ENCODE measurements around the gene NPTX1.

The NPTX1 gene

GRCh38 chr17:80482058-80482318, 5.6 kb upstream of the NPTX1 start:
- TF ChIP-seq L3MBTL2 (conservative IDR thresholded peaks at IDR 0.05), result no peak
- ChIA-PET CTCF (interaction anchor here (0.6 to 0.7 kb wide), 2 partner anchors 13 to 94 kb away, joined by 3 to 5 read pairs; no protein-coding TSS in a partner anchor), POLR2A (interaction anchor here (1.8 kb wide), 1 partner anchor 27 kb away, joined by 6 read pairs; no protein-coding TSS in a partner anchor)
- no peak for DNase-seq (ENCODE audit: extremely low spot score)

- DNase-seq (ENCODE audit: extremely low spot score), result no peak
- ChIA-PET CTCF (interaction anchor here (0.7 kb wide), 1 partner anchor 94 kb away, joined by 3 read pairs; no protein-coding TSS in a partner anchor), POLR2A (interaction anchor here (1.8 kb wide), 1 partner anchor 27 kb away, joined by 6 read pairs; no protein-coding TSS in a partner anchor)
- TF ChIP-seq FOXM1 (IDR thresholded peaks at IDR 0.05; ENCODE audit: borderline replicate concordance), result no peak
- TF ChIP-seq NFRKB (IDR thresholded peaks at IDR 0.05), result no peak
- no peak for TF ChIP-seq ELF4 (IDR thresholded peaks at IDR 0.05)
- TF ChIP-seq SUZ12 (IDR thresholded peaks at IDR 0.05), result no peak
- TF ChIP-seq BHLHE40 (IDR thresholded peaks at IDR 0.05; ENCODE audit: borderline replicate concordance), result no peak
- TF ChIP-seq L3MBTL2 (conservative IDR thresholded peaks at IDR 0.05), result no peak
- no peak for TF ChIP-seq HDGF (IDR thresholded peaks at IDR 0.05; ENCODE audit: borderline replicate concordance)
- no peak for TF ChIP-seq TARDBP (IDR thresholded peaks at IDR 0.05)
- TF ChIP-seq CTBP1 (IDR thresholded peaks at IDR 0.05; ENCODE audit: borderline replicate concordance), result no peak
- TF ChIP-seq PKNOX1 (IDR thresholded peaks at IDR 0.05), result no peak
- TF ChIP-seq SP1 (IDR thresholded peaks at IDR 0.05), result no peak
- TF ChIP-seq ARNT (IDR thresholded peaks at IDR 0.05), result no peak
- TF ChIP-seq FOXK2 (IDR thresholded peaks at IDR 0.05), result no peak
- TF ChIP-seq FOXA1 (IDR thresholded peaks at IDR 0.05), result no peak
- no peak for TF ChIP-seq LEF1 (IDR thresholded peaks at IDR 0.05; ENCODE audit: borderline replicate concordance)
- no peak for TF ChIP-seq ZNF384 (IDR thresholded peaks at IDR 0.05)
Observed at GRCh38 chr17:80481284-80482057, 5.1 kb upstream of the NPTX1 start.

GRCh38 chr17:80480248-80480647, 3.8 kb upstream of the NPTX1 start:
- TF ChIP-seq FOXM1 (IDR thresholded peaks at IDR 0.05; ENCODE audit: borderline replicate concordance), result no peak
- TF ChIP-seq PKNOX1 (IDR thresholded peaks at IDR 0.05), result no peak
- no peak for TF ChIP-seq NFRKB (IDR thresholded peaks at IDR 0.05)
- no peak for TF ChIP-seq L3MBTL2 (conservative IDR thresholded peaks at IDR 0.05)
- no peak for TF ChIP-seq LEF1 (IDR thresholded peaks at IDR 0.05; ENCODE audit: borderline replicate concordance)
- TF ChIP-seq ELF4 (IDR thresholded peaks at IDR 0.05), result no peak
- ChIA-PET POLR2A (interaction anchor here (1.1 to 1.8 kb wide), 2 partner anchors 26 kb away, joined by 3 to 6 read pairs; no protein-coding TSS in a partner anchor), CTCF (no interaction called here)
- DNase-seq (ENCODE audit: extremely low spot score), result no peak

GRCh38 chr17:80479246-80479566, 2.8 kb upstream of the NPTX1 start:
- POLR2A ChIA-PET, result interaction anchor here (1.1 kb wide), 1 partner anchor 25 kb away, joined by 3 read pairs; no protein-coding TSS in a partner anchor
- no peak for DNase-seq (ENCODE audit: extremely low spot score)
- CTCF ChIA-PET, result no interaction called here
- no peak for TF ChIP-seq FOXM1 (IDR thresholded peaks at IDR 0.05; ENCODE audit: borderline replicate concordance)
- TF ChIP-seq ARNT (IDR thresholded peaks at IDR 0.05), result no peak
- TF ChIP-seq SP1 (IDR thresholded peaks at IDR 0.05), result no peak
- TF ChIP-seq PKNOX1 (IDR thresholded peaks at IDR 0.05), result no peak
- TF ChIP-seq TARDBP (IDR thresholded peaks at IDR 0.05), result no peak
- no peak for TF ChIP-seq L3MBTL2 (conservative IDR thresholded peaks at IDR 0.05)
- TF ChIP-seq FOXA1 (IDR thresholded peaks at IDR 0.05), result no peak
- TF ChIP-seq BHLHE40 (IDR thresholded peaks at IDR 0.05; ENCODE audit: borderline replicate concordance), result no peak
- TF ChIP-seq NFRKB (IDR thresholded peaks at IDR 0.05), result no peak
- no peak for TF ChIP-seq LEF1 (IDR thresholded peaks at IDR 0.05; ENCODE audit: borderline replicate concordance)
- no peak for TF ChIP-seq ELF4 (IDR thresholded peaks at IDR 0.05)
- no peak for TF ChIP-seq ZNF384 (IDR thresholded peaks at IDR 0.05)
- no peak for TF ChIP-seq CTBP1 (IDR thresholded peaks at IDR 0.05; ENCODE audit: borderline replicate concordance)
- TF ChIP-seq FOXK2 (IDR thresholded peaks at IDR 0.05), result no peak

- ChIA-PET POLR2A (no interaction called here), CTCF (interaction anchor here (0.6 kb wide), 1 partner anchor 420 kb away, joined by 4 read pairs; no protein-coding TSS in a partner anchor)
- no peak for TF ChIP-seq ZNF384 (IDR thresholded peaks at IDR 0.05)
- no peak for TF ChIP-seq ELF4 (IDR thresholded peaks at IDR 0.05)
- TF ChIP-seq BHLHE40 (IDR thresholded peaks at IDR 0.05; ENCODE audit: borderline replicate concordance), result no peak
- TF ChIP-seq LEF1 (IDR thresholded peaks at IDR 0.05; ENCODE audit: borderline replicate concordance), result no peak
- TF ChIP-seq FOXK2 (IDR thresholded peaks at IDR 0.05), result no peak
- no peak for TF ChIP-seq ARNT (IDR thresholded peaks at IDR 0.05)
- no peak for TF ChIP-seq SP1 (IDR thresholded peaks at IDR 0.05)
- no peak for TF ChIP-seq CTBP1 (IDR thresholded peaks at IDR 0.05; ENCODE audit: borderline replicate concordance)
- no peak for TF ChIP-seq SUZ12 (IDR thresholded peaks at IDR 0.05)
- no peak for TF ChIP-seq L3MBTL2 (conservative IDR thresholded peaks at IDR 0.05)
- DNase-seq (ENCODE audit: extremely low spot score), result no peak
Observed at GRCh38 chr17:80478487-80479245, 2.3 kb upstream of the NPTX1 start.

Data from HEK293T (cell line).